ENCODE measurements around the gene GDAP2.
A peak's percentile ranks its signal among the peaks of the same experiment; 100 is the strongest.
"Not testable (repeated sequence)": the region's sequence is repeated elsewhere in the genome, so short reads cannot be mapped to it uniquely, and the experiment has no call there.

The GDAP2 gene

DNA sequence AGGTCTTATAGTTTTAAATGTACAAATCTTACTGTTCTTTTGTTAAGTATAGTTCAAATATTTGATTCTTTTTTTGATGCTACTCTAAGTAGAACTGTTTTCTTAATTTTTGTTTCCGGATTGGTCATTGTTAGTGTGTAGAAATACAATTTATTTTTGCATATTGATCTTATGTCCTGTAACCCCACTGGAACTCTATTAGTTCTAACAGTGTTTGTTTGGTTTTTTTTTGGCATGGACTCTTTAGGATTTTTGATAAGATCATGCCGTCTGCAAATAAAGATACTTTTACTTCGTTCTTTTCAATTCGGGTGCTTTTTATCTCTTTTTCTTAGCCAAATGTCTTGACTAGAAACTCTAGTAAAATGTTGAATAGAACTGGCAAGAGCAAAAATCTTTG lies 26.5 kb downstream of the GDAP2 start:
- DNase-seq (ENCODE audit: low spot score) = no peak

DNA sequence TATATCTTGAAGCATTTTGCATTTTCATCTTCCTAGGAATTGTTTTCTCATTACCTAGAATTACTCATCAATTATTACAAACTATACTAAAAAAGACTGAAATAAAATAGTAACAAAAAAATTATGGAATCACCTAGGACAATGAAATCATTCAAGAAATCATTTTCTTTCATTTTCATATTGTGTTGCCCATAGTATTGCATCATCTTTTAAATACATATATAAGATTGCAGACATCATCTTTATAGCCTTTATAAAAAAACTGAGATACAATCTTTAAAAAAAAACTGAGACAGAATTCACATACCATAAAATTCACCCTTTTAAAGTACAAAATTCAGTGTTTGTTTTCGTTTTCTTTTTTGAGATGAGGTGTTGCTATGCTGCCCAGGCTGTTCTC lies 29.6 kb downstream of the GDAP2 start:
- DNase-seq (ENCODE audit: low spot score) = no peak

DNA sequence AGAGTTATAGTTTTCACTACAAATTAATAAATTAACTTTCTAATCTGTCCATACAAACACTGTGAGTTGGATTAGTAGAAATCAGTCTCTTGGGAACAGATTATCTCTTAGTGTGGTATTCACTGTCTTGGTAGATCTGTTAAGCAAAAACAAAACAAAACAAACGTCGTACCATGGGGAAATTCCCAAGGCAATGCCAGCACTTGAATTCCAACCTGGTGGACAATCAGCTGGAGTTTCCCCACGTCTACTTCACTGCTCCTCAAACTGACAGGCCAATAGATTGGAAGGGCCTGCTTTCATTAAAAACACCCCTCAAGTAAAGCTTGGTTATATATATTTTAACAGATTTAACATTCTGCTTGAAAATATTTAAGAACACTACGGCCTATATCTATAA lies 31.9 kb downstream of the GDAP2 start:
- no peak for DNase-seq (ENCODE audit: low spot score)

DNA sequence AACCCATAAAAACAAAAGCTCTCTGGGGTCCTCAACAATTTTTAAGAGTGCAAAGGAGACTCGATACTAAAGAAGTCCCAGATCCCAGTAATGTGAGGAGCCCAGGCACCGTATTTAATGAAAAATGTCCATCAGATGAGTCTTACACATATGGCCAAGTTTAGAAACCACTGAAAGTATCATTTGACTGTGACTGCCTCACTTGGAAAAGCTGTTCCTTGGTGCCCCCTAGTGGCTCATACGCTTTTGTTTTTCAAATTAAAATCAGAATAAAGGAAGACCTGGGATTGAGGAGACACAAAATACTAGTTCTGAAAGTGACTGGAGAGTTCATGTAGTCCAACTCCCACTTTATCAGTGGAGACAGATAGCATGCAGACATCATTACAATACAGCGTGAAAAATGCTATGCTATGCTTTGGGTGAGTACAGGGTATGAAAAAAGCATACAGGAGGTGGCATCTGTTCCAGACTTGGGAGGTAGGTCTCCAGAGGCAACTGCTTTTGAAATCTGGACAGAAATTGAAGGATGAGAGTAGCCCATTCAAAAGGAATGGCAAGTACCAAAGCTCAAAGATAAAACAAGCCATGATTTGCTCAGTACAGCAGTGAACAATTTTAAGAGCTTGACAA lies 33.8 kb downstream of the GDAP2 start:
- DNase-seq (ENCODE audit: low spot score) = peak; percentile 81

DNA sequence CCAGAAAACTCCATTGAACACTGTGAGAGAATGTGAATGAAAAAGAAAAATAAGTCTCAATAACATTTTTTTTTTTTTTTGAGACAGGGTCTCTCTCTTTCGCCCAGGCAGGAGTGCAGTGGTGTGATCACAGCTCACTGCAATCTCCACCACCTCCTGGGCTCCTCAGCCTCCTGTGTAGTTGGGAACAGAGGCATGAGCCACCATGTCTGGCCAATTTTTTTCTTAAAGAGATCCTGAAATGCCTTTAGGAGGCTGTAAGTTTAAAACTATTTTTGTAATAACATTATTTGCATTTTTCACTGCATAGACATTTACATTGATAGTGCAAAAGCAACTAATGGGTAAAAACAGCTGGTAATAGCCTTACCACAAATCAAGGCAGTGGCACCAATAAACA lies 35.3 kb downstream of the GDAP2 start:
- no peak for DNase-seq (ENCODE audit: low spot score)

DNA sequence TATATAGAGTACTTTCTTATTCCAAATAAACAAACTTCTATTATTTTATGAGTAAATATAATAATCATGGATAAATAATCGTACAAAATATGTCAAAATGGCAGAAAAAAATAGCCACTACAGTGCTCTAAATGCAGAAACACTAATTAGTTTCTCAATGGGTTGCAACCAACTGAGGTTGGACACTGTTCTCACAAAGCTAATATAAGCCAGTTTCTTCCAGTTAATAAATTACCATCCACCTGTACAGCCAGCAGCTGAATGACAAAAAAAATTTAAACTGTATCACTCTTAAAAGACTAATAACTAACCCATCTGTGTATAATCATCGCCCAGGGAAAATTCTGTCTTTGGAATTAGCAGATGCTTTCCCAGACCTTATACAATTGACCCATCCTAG lies 36.9 kb downstream of the GDAP2 start:
- no peak for DNase-seq (ENCODE audit: low spot score)

DNA sequence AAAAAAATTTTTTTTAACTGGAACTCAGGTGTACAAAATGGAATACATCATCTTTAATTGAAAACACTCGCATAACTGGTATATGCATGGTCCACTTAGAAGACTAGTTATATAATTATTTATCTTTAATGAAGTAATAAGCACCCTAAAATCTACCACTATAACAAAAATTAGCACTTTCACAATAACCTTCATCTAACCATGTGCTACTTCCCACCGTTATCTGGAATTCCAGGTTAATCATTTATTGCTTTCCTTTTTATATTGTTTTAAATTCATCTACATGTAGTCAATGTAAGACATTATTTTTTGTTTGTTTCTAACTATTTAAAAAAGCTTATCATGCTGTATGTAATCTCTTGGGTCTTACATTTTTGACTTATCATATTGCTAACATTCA lies 39.0 kb downstream of the GDAP2 start:
- DNase-seq (ENCODE audit: low spot score) = no peak

DNA sequence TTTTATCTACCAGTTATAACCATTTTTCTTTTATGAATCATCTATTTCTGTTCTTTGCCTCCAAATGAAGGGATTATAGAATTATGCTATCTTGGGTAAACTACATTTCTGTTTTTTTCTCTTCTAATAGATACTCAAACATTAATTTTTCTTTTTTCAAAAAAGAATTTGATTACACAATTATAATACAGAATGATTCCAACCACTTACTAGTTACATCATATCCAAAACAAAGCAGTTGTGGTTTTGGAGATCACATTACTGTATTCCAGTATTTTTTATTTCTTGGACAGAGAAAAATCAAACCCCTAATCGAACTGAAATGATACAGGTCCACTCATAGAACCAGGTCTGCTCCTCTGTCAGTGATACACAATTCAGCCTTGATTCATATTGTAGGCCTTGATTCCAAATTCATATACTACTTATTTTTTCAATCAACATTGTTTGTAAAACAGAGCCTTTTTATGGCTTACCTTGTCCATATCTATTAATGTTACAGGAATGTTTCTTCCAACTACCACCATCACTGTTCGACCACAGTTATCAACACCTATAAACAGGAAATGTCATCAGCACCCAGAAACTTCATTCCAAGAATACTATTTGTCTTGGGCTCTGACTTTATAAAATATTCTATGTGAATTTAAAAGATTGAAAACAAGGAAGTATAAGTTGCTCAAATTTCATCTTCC lies 43.2 kb downstream of the GDAP2 start:
- DNase-seq (ENCODE audit: low spot score) = peak; percentile 38

DNA sequence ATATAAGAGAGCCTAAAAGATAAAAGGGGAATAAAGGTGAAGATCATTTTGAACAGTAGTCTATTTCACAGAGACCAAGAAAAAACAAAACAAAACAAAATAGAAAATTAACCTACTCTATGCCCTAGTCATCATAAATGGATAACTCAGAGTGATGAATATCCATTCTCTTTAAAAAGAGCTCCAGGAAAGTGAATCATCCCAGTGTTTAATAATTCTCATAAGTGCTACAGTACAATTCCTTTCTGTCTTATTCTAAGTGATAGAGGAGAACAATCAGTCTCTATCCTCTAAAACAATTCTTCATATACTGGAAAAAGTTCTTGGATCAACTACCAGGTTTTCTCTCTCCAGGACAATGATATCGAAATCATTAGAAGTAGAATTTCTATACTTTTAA lies 45.8 kb downstream of the GDAP2 start:
- no peak for DNase-seq (ENCODE audit: low spot score)

DNA sequence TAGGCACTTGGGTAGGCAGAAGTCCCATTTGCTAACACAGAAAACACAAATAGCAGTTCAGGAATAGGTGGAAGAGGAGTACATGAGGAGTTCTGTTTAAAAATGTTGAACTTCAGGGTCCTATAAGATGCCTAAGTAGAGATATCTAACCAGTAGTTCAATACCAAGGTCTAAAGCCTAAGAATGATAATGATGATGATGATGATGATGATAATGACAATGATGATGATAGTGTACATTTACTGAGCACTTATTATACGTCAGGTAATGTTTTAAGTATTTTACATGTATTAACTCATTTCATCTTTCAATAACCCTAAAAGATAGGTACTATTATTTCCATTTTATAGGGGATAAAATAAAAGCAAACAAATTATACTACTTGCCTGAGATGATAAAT lies 50.1 kb downstream of the GDAP2 start:
- no peak for DNase-seq (ENCODE audit: low spot score)

DNA sequence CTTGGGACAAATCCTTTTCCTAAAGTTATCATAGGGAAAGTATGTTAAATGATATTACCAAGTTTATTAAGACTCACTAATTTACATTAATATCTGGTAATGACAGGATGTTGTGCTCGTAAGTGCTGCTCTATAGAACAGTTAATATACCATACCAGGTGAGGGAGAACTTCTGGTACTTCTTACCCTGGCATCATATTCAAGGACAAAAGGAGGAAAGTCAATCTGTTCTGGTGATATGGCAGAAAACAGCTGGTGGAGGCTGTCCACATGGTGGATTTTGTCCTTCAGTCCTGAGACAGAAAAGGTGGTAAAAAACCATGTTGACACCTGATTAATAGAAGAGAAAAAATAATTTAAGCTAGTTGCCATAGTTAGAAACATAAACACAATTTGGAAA lies 51.6 kb downstream of the GDAP2 start:
- no peak for DNase-seq (ENCODE audit: low spot score)

DNA sequence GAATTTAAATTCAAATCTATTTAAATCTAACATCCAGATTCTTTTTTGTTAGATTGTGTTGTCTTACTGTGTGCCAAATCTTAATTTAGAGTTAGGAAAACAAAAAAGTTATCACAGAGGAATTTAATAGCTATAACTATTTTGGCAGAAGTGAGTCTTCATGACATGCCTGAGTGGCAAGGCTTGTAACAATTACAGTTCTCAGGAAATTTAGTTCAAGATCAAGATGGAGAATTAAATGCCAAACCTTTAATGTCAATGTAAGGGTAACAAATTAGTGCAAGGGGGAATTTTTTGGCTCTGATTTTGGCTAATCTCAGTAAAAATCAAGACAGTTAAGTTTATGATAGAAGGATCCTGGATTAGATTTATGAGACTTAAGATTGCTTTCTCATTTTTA lies 58.4 kb downstream of the GDAP2 start:
- no peak for DNase-seq (ENCODE audit: low spot score)

DNA sequence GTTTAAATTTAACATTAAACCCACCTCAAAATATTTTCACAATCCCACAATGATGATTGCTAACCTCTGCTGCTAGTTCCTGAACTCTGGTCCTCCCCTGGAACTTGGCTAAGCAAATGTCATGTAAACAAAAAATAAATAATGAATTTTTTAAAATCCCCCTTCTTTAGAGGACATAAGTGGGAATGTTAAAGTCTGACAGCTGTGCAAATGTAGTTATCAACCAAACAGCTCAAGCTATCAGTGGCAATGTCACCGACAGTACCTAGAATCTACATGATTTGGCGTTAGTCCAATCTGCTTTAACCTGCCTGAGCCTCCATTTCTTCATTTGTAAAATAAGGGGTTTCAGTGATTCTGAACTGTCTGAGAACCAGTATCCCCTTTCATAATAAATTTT lies 67.7 kb downstream of the GDAP2 start:
- DNase-seq (ENCODE audit: low spot score) = no peak

DNA sequence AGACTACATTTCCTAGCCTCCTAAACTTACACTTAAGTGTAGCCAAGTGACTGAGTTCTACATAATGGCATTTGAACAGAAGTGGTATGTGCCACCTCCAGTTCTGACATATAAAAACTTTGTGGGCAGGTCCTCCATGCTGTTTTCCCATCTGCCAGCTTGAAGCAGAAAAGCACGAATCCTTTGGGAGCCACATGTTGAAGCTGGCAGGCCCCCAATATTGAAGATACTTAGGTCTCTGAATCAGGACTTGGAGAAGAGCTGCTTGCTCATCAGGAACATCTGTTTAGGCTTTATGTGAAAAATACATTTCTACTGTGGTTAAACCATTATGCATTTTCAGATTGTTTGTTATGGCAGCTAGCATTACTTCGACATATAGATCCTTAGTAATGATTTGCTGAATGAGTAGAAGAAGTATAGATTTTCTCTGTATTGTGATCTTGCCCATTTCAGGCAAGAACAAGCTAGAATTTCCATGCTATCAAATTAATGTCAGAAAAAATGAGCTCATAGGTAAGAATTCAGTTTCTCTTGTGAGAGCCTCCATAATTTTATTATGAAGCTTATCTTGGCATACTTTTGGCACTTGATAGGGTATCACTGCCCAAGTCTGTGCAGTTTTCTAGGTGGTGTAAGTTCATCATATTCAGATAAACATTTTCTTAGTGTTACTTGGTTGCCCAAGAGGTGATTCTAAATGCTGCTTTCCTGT lies 68.4 kb downstream of the GDAP2 start:
- peak; percentile 75 for DNase-seq (ENCODE audit: low spot score)

DNA sequence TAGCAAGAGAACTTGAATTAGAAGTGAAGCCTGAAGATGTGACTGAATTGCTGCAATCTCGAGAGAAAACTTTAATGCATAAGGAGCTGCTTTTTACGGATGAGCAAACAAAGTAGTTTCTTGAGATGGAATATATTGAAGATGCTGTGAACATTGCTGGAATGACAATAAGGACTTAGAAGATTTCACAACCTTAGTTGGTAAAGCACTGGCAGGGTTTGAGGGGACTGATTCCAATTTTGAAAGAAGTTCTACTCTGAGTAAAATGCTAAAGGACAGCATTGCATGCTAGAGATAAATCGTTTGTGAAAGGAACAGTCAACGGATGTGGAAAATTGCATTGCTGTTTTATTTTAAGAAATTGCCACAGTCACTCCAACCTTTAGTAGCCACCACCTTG lies 69.5 kb downstream of the GDAP2 start:
- DNase-seq (ENCODE audit: low spot score) = no peak

DNA sequence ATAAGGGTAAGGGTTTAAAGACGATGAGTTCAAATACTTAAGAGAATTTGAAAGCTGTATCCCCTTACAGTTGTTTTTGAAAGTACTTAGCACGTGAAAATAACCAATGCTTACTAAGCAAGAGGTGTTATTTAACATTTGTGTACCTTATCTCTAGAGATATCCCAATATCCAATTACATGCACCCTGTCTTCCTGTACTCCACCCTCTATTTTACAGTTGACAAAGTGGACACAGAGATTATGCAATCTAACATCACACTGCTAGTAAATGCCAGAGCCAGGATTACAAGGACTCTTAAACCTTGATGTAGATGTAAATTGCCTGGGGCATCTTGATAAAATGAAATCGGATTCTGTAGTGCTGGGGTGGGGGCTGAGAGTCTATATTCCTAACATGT lies 72.0 kb downstream of the GDAP2 start:
- DNase-seq (ENCODE audit: low spot score) = no peak

DNA sequence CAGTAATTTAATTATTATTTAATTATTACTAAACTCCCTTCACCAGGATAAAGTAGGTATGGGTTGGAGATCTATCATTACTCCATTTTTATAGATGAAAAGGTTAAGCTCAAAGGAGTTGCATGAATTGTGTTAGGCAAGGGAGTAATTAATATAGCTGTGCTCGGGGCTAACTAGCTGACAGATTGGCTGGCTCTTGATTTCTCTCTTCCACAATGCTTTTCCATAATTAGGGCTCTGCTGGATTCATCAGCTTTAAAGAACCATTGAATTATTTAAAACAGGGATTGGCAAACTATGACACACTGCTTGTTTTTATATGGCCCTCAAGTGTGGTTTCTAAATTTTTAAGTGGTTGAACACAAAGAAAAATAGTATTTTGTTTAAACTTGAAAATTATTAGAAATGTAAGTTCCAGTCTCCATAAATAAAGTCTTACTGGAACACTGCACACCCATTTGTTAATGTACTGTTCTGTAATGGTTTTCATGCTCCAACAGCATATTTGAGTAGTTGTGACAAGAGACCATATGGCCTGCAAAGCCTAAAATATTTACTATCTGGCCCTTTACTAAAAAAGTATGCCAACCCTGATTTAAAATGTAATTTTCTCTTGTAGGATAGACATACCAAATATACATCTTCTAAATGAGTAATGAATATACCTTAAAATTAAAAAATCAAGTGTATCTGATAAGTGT lies 76.4 kb downstream of the GDAP2 start:
- no peak for DNase-seq (ENCODE audit: low spot score)

DNA sequence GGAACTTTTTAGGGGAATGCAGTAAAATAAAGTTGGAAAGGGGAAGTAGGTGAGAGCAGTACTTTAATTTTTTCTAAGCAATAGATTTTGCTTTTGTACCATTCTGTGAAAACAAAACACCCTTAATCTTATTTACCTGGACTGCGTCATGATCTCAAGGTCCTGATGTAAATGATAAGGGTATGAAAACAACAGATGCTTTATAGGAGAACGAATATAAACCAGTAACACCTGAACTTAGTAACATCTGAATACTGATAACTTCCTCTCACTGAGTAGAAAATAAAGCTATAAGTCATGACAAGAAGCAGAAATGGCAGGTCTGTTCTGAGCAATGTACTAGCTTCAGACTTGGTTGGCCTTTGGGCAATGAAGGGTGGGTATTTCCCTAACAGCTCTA lies 77.7 kb downstream of the GDAP2 start:
- no peak for DNase-seq (ENCODE audit: low spot score)

DNA sequence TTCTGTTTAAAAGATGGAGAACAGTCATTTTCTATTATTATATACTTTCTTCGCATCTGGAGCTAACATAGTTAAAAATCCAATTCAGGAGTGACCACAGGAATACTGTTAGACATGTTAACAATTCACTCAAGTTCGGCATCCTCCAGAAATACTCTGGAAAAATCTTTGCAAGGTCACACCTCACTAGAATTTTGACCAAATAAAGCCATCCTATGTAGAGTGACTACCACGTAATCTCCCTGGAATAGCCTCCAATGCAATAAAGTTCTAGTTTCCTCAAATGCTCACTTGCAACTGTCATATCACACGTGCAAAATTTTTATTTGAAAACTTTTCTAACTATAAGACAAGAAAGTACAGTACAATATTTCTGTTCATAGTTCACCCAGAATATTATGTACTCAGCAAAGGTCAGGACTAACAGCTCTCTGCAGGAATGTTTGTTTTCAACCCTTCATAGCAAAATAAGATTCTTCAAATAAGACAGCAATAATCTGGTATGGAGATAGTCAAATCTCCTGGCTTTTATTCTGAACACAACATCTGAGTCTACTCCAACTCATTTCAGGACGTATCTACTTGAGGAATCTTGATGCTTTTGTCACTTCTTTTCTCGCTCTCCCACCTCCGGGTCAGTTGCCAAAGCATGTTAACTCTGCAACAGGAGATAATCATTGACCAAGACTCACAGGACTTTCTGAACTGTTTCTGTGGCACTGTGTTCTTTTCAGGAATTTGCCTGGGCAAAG lies 82.6 kb downstream of the GDAP2 start:
- no peak for DNase-seq (ENCODE audit: low spot score)

DNA sequence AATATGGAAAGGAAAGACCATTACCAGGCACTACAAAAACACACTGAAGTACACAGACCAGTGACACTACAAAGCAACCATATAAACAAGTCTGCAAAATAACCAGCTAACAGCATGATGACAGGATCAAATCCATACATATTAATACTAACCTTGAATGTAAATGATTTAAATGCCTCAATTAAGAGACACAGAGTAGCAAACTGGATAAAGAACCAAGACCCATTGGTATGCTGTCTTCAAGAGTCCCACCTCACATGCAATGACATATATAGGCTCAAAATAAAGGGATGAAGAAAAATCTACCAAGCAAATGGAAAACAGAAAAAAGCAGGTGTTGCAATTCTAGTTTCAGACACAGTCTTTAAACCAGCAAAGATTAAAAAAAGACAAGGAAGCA lies 84.9 kb downstream of the GDAP2 start:
- not testable (repeated sequence) for DNase-seq (ENCODE audit: low spot score)

DNA sequence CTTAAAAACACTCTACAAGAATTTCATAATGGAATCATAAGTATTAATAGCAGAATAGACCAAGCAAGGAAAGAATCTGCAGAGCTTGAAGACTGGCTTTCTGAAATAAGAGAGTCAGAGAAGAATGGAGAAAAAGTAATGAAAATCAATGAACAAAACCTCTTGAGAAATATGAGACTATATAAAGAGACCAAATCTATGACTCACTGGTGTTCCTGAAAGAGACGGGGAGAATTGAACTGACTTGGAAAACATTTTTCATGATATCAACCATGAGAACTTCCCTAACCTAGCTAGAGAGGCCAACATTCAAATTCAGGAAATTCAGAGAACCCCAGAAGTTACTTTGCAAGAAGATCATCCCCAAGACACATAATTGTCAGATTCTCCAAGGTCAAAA lies 85.6 kb downstream of the GDAP2 start:
- DNase-seq (ENCODE audit: low spot score) = no peak
